Middle frontal gyrus (tissue), 1 donor: Measurements from ENCODE around the gene SLF2.

ENCODE experiments used
- DNase-seq: peaks from one replicate; pipeline ENCODE4 v3.0.0-alpha.2; 2015; ENCODE audit warnings: low spot score; ENCODE audit errors: extremely low spot score

SLF2 gene

DNA sequence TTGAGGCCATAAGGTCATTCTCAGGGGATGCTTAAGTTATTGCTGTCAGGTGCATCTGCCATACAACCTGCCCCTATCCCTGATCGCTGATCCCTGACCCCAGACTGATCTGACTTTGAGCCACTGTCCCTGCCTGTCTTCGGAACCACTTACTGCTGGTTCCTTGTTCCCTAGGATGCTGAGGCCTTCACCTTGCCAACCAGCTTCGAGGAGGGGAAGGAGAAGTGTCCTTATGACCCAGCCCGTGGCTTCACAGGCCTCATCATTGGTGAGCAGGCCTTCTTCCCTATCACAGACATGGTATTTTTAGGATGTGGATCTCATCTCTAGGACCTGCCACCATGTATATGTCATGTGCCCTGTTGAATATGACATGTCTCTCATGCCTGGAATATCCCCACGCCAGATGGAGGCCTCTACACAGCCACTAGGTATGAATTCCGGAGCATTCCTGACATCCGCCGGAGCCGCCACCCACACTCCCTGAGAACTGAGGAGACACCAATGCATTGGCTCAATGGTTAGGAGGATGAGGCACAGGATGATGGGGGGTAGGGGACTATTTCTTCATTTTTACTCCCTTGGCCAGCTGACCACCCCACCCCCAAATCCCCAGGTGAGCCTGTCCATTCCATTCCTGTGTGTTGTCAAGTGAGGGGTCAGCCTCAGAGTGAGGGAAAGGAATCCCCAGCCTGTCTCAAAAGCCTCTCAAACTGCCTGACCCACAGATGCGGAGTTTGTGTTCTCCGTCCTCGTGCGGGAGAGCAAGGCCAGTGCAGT, 65.5 kb downstream of the SLF2 start:
- no peak for DNase-seq

DNA sequence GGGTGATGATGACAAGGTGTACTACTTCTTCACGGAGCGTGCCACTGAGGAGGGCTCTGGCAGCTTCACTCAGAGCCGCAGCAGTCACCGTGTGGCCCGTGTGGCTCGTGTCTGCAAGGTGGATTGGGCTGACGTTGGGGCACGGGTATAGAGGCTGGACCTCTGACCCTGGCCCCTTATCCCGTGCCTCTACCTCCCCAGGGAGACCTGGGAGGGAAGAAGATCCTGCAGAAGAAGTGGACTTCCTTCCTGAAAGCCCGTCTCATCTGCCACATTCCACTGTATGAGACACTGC, 66.1 kb downstream of the SLF2 start:
- no peak for DNase-seq

DNA sequence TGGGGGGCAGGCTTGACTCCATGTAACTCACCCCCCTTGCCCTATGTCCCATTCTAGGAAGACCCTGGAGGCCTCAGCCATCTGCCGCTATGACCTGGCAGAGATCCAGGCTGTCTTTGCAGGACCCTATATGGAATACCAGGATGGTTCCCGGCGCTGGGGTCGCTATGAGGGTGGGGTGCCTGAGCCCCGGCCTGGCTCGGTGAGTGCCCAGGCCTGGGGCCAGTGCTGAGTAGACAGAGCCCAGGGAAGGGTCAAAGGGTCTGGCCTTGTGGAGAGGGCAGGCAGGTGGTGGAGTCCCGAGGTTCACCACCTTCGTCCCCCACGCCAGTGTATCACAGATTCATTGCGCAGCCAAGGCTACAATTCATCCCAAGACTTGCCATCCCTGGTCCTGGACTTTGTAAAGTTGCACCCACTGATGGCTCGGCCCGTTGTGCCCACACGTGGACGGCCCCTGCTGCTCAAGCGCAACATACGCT, 67.1 kb downstream of the SLF2 start:
- DNase-seq, result no peak

- DNase-seq, result no peak
These were observed 67.5 kb downstream of the SLF2 start for GRCh38 chr10:100980311-100980710.

DNA sequence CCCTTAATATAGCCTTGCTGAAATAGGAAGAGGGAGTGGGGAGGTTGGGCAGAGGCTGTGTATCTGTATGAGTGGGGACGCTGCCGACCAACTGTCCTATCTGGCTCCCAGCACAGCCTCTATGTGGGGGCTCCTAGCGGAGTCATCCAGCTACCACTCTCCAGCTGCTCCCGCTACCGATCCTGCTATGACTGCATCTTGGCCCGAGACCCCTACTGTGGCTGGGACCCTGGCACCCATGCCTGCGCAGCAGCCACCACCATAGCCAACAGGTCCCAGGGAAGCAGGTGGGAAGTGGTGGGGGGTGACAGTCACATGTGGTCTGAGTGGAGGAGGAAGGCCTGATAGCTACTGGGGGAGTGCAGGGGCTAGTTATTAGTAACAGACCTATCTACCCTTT, 67.9 kb downstream of the SLF2 start:
- DNase-seq, result no peak

DNA sequence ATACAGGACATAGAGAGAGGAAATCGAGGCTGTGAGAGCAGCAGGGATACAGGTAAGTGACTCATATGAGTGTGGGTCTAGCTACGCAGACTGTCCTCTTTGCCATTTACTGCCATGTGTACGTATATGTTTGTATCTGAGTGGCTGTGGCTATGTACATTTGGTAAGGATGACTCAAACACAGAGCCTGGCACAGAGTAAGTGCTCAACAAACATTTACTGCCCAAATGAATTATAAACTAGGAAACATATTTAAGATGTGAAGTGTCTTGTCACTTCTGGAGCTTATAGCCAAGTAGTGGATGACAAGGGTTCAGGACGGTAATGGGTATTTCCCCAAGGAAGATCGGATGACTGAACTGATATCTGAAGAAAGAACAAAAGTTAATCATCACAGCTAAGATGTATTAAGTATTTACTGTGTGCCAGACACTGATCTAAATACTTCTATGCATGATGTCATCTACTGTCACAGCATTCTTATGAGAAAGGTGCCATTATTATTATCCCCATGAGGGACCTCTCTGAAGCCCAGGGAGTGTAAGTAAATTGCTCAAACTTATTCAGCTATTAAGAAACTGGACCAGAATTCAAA, 68.5 kb downstream of the SLF2 start:
- no peak for DNase-seq

GRCh38 chr10:100982916-100983830, 70.4 kb downstream of the SLF2 start:
- DNase-seq, result no peak

DNA sequence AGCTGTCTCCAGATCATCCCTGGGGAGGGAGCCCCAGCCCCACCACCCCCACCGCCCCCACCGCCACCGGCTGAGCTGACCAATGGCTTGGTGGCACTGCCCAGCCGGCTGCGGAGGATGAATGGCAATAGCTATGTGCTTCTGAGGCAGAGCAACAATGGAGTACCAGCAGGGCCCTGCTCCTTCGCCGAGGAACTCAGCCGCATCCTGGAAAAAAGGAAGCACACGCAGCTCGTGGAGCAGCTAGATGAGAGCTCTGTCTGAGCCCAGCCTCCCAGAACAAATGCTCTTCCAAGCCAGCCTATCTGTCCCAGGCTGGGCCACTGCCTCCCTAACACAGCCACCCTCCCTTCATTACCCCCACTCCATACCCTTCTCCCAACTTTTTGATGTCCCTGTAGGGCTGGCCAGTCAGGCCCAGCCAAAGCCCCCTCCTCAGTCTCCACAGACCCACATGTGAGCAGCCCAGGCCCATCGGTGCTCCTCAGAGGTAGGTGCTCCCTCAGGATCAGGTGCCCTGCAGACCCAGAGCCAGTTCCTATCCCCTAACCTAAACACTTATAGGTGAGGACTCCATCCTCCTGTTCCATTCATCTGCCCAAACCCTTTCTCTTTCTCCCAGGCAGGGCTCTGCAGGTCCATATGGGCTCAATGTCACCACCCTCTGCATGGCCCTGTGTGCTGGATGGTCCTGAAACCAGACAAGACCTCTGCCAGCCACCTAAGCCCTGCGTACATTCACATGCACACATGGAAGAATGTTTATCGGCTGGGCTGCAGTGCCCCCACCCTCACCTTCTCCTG, 71.3 kb downstream of the SLF2 start:
- DNase-seq, result no peak

DNA sequence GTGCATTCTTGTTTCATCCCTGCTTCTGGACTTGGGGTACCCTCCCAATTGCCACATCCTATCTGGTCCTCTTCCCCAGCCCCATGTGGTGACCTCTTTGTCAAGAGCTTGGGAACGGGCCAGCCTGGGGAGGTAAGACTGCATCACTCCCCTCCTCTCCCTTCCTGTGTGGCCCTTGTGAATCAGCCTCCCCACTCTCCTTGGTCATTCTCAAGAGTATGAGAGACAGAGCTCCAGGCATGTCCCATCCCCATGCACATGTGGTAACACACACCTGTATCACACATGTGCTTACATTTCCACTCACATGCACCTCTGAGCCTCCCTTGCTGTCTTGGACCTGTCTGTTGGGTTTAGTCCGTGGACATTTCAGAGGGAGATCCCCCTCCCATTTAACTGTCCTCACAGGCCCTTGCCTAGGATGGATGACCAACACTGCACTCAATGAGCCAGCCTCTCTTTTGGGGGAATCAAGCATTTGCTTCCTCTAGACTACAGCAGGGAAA, 72.0 kb downstream of the SLF2 start:
- no peak for DNase-seq

- no peak for DNase-seq
These were observed 72.6 kb downstream of the SLF2 start for GRCh38 chr10:100985336-100985735.

GRCh38 chr10:100986623-100986951, 73.8 kb downstream of the SLF2 start:
- DNase-seq, result no peak

DNA sequence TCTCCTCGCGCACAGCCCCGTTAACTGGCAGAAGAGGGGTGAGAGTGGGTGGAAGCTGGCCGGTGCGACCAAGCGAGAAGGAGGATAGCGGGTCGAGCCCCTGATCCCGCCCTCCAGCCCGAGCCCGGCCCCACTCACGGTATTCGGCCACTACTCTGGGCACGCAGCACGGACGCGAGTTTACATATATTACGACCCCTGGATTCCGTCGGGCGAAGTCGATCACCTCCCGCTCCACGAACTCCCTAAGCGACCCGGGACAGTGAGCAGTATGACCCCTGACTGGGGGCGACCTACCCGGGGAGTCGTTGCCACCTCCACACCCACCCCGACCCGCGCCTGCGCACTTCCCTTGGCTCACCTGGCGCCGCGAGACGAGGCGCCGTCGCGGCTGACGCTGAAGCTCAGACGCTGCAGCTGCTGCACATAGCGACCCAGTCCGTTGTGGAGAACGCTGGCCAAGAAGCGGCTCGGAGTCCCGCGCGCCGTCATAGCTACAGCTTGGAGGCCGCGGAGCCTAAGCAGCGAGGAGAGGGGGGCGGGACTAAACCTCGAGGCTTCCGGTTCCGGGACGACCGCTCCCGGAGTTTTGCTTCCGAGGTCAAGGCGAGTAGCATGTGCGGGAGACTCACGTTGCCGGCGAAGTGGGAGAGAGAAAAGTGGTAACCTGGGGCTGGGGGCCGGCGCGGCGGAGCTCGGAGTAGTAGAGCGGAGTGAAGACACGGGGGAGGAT, 74.4 kb downstream of the SLF2 start, which contains the start of the genes MRPL43 and TWNK:
Gene MRPL43, minus strand, starts transcription at position 546 of the 733 bp plus-strand sequence. Its CDS starts 54 bp downstream, at position 492.
Gene TWNK, plus strand, starts transcription at position 592 of the 733 bp plus-strand sequence. CDS start 668 bp downstream, outside the sequence.
- DNase-seq, result peak; percentile 82

GRCh38 chr10:100987685-100988049, 74.9 kb downstream of the SLF2 start:
- no peak for DNase-seq

- no peak for DNase-seq
These were observed 75.4 kb downstream of the SLF2 start for GRCh38 chr10:100988166-100988565.

DNA sequence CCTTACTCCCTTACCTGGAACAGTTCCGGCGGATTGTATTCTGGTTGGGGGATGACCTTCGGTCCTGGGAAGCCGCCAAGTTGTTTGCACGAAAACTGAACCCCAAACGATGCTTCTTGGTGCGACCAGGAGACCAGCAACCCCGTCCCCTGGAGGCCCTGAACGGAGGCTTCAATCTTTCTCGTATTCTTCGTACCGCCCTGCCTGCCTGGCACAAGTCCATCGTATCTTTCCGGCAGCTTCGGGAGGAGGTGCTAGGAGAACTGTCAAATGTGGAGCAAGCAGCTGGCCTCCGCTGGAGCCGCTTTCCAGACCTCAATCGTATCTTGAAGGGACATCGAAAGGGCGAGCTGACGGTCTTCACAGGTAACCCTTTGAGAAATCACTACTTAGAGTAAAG, 76.3 kb downstream of the SLF2 start:
- no peak for DNase-seq

DNA sequence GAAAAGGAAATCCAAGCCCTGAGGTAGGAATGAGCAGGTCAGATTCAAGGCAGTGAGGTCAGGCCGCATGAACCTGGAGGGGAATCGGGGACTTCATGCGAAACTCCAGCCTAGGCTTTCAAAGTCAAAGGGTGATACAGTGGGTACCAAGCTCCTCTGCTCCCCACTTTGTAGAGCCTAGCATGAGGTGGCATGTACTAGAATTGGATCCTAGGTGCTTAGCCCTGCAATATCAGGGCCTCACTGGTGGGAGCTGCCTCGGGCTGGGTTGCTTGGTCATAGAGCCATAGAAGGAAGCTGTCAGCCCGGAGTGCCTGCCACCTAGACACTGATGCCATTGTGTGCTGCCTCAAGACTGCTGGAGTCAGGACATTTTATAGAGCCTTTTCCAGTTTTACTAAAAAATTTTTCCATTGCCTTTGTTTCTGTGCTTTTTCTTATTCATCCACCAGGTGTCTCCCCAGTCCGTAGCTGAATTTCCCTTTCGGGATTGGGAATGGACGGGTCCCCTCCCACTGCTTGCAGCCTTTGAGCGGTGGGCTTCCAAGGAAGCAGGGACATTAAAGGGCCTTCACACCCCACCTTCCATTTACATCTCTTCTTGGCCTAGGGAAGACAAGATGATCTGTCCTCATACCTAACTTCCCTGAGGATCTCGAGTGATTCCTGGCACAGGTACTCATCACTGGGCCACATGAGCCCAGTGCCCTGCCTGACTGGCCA, 81.4 kb downstream of the SLF2 start:
- no peak for DNase-seq

- DNase-seq, result no peak
These were observed 82.4 kb downstream of the SLF2 start for GRCh38 chr10:100995181-100995580.

DNA sequence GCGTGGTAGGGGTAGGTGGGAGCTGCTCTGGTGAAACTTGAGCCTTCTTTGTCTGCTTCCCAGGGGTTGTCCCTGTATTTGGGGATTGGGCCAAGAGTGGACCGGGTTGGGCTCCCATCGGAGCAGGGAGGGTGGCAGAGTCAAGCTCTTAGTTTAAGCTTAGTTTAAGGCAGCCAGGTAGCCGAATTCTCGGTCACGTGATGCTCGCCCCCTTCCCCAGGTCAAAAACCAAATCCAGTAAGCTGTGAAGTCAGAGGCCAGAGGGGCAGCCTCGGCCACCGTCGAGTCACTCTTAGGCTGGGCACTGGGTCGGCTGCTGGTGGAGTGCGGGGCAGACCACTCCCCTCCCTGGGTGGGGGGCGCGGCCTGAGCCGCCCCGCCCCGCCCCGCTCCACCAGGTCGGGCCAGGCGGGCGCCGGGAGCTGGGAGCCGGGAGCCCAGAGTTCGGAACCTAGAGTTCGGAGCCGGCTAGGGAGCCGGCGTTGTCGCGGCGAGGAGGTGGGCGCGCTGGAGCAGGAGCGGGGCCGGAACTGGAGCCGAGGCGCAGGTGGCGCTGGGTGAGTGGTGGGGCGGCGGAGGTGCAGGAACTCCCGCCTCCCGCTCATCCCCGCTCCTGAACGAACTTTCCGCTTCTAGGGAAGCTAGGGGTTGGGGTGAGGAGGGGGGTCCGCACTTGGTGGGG, 84.1 kb downstream of the SLF2 start:
- DNase-seq, result no peak
